Activated CD8-positive, alpha-beta memory T cell treated with anti-CD3 and anti-CD28 coated beads for 4 hours (primary cell): ENCODE data around the gene AFF3.
"Not testable (repeated sequence)": the region's sequence is repeated elsewhere in the genome, so short reads cannot be mapped to it uniquely, and the experiment has no call there.

Experiments
- DNase-seq, 2 donors: peaks; one replicate each; pipeline ENCODE4 v3.0.0-alpha.2; 2020; ENCODE audit warnings: low read depth in 2 of 2

The AFF3 gene

GRCh38 chr2:99762714-99763113 lies 379.7 kb downstream of the AFF3 start:
- DNase-seq = no peak

- no peak for DNase-seq
Observed at GRCh38 chr2:99757611-99758114, 384.7 kb downstream of the AFF3 start.

- no peak for DNase-seq
Observed at GRCh38 chr2:99756059-99756458, 386.3 kb downstream of the AFF3 start.

- DNase-seq = no peak
Observed at GRCh38 chr2:99754210-99754609, 388.2 kb downstream of the AFF3 start.

GRCh38 chr2:99753505-99753904 lies 388.9 kb downstream of the AFF3 start:
- no peak for DNase-seq

GRCh38 chr2:99748344-99748743 lies 394.0 kb downstream of the AFF3 start:
- DNase-seq = no peak

- DNase-seq = no peak
Observed at GRCh38 chr2:99747842-99748241, 394.5 kb downstream of the AFF3 start.

- no peak for DNase-seq
Observed at GRCh38 chr2:99743146-99743545, 399.2 kb downstream of the AFF3 start.

GRCh38 chr2:99737537-99737936 lies 404.9 kb downstream of the AFF3 start:
- no peak for DNase-seq

- DNase-seq = no peak
Observed at GRCh38 chr2:99735753-99736152, 406.6 kb downstream of the AFF3 start.

GRCh38 chr2:99735314-99735713 lies 407.1 kb downstream of the AFF3 start:
- not testable (repeated sequence) for DNase-seq

GRCh38 chr2:99734236-99734635 lies 408.2 kb downstream of the AFF3 start:
- no peak for DNase-seq

GRCh38 chr2:99729104-99730025 lies 413.0 kb downstream of the AFF3 start:
- DNase-seq = no peak

GRCh38 chr2:99728166-99728565 lies 414.2 kb downstream of the AFF3 start:
- no peak for DNase-seq

- no peak for DNase-seq
Observed at GRCh38 chr2:99727199-99727598, 415.2 kb downstream of the AFF3 start.

- no peak for DNase-seq
Observed at GRCh38 chr2:99726691-99727090, 415.7 kb downstream of the AFF3 start.

GRCh38 chr2:99725820-99726219 lies 416.6 kb downstream of the AFF3 start:
- DNase-seq = no peak

GRCh38 chr2:99722476-99722875 lies 419.9 kb downstream of the AFF3 start:
- DNase-seq = no peak

- no peak for DNase-seq
Observed at GRCh38 chr2:99719102-99719501, 423.3 kb downstream of the AFF3 start.

GRCh38 chr2:99715956-99716355 lies 426.4 kb downstream of the AFF3 start:
- no peak for DNase-seq

GRCh38 chr2:99714349-99714748 lies 428.0 kb downstream of the AFF3 start:
- no peak for DNase-seq

GRCh38 chr2:99711144-99711543 lies 431.2 kb downstream of the AFF3 start:
- DNase-seq = no peak

- DNase-seq = no peak
Observed at GRCh38 chr2:99710721-99711120, 431.7 kb downstream of the AFF3 start.
